Measurements from ENCODE around the gene WHRN.

The WHRN gene

GRCh38 chr9:114446672-114447450 is 58.4 kb downstream of the WHRN start:
- DNase-seq, result no peak

DNA sequence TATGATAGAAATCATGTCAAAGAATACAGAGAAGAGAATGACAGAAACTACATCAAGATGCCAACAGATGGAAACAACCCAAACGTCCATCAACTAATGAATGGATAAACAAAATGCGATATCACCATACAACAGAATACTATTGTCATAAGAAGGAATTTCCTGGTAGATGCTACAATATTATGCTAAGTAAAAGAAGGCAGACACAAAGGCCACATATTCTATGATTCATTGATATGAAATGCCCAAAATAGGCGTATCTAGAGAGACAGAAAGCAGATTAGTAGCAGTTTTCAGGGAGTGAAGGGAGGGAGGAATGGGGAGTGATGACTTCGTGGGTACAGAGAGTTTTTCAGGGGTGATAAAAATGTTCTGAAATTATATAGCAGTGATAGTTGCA is 59.2 kb downstream of the WHRN start:
- DNase-seq, result no peak

GRCh38 chr9:114445616-114446015 is 59.7 kb downstream of the WHRN start:
- no peak for DNase-seq

DNA sequence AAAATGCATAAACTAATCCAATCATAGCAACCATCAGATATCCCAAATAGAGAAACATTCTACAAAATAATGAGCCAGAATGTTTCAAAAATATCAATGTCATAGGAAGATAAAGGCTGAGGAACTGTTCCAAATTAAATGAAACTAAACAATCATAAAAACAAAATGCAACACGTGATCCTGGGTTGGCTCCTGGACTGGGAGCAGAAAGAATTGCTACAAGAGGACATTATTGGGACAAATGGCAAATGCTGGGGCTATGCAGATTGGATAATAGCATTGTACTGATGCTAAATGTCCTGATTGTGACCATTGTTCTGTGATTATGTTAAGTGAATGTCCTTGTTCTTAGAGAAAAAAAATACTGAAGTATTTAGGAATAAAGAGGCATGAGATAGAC is 63.3 kb downstream of the WHRN start:
- no peak for DNase-seq

GRCh38 chr9:114437401-114437893 is 67.8 kb downstream of the WHRN start:
- DNase-seq, result no peak

GRCh38 chr9:114434878-114435311 is 70.4 kb downstream of the WHRN start:
- no peak for DNase-seq

- no peak for DNase-seq
These were observed 71.5 kb downstream of the WHRN start for GRCh38 chr9:114433720-114434255.

GRCh38 chr9:114433086-114433485 is 72.2 kb downstream of the WHRN start:
- no peak for DNase-seq

DNA sequence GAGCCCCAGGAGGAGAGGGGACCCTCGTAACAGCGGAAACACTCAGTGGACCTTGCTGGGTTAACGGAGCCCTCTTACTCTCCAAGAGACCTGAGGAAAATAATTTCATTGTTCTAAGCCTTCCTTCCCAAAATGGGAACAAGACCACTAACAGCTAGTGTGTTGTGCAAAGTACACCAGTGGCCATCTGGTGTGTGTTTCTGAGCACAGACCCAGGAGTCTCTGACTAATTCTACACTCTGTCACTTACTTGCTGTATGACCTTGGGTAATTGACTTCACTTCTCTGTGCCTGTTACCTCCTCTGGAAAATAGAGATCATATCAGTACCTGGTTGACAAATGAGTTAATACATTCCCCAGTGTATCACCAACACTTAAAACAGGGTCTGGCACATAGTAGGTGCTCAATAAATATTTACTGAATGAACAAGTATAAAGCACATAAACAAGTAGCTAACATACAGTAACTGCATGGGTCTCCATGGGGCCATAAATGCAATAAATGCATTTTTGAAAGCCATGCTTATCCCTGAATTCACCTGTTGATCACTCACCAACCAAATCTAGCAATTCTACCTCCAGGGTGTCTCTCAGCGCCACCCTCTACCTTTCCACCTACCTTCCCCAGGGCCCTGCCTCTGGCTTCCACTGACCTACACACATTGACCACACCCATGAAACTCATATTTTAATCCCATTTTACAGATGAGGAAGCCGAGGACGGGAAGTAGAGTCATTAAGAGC is 72.8 kb downstream of the WHRN start:
- DNase-seq, result no peak

- no peak for DNase-seq
These were observed 73.5 kb downstream of the WHRN start for GRCh38 chr9:114431770-114432169.

DNA sequence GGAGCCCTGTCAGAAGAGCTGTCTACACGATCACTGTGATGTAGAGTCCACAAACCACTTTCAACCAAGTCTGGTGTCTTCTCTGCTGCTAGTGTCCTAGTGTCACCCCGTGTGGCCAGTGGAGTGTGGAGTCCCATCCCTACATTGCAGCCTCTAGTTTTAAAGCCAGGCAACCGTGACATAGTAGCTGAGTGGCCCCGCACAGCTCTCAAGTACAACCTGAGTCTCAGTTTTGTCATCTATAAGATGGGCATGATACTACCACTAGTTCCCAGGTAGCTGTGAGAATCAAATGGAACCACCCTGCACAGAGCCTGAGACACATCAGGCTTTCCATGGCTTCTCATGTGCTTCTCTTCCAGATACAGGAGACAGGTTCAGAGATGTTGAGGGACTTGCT is 74.3 kb downstream of the WHRN start:
- no peak for DNase-seq

DNA sequence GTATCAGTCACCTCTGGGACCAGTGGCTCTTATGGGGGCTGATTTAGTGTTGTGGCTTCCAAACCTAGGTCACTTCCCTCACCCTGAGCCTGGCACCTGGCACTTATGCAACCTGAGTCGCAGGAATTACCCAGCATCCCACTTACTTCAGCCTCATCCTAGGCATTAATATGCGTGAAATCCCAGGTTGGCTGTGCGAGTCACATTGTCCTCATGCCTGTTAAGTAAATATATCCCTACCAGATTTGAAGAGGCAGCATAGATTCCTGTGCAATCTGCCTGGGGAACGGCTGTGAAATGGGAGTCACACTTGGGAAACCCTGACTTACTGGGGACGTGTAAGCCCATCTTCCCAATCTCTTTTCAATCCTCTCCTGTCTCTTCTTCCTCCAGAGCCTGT is 74.8 kb downstream of the WHRN start:
- no peak for DNase-seq

GRCh38 chr9:114429488-114429887 is 75.8 kb downstream of the WHRN start:
- no peak for DNase-seq

DNA sequence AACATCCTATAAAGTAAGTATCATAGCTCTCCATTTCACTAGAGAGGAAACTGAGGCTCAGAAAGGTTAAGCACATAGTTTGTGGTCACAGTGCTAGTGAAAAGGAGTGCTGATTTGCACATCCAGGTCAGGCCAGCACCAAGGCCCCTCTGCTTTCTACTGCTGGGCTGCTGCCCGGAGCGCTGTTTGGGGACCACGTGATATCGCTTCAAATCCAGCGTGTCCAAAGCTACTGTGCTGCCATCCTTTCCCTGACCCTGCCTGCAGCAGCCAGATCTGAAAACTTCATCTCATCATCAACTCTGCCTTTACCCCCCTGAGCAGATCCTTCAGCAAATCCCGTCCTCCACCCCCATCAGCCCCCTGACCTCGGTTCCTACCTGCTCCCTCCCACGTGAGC is 76.8 kb downstream of the WHRN start:
- no peak for DNase-seq

GRCh38 chr9:114427644-114428043 is 77.6 kb downstream of the WHRN start:
- no peak for DNase-seq

GRCh38 chr9:114426046-114426948 is 79.0 kb downstream of the WHRN start:
- DNase-seq, result no peak

- DNase-seq, result no peak
These were observed 80.1 kb downstream of the WHRN start for GRCh38 chr9:114425126-114425525.

- no peak for DNase-seq
These were observed 81.1 kb downstream of the WHRN start for GRCh38 chr9:114424126-114424525.

DNA sequence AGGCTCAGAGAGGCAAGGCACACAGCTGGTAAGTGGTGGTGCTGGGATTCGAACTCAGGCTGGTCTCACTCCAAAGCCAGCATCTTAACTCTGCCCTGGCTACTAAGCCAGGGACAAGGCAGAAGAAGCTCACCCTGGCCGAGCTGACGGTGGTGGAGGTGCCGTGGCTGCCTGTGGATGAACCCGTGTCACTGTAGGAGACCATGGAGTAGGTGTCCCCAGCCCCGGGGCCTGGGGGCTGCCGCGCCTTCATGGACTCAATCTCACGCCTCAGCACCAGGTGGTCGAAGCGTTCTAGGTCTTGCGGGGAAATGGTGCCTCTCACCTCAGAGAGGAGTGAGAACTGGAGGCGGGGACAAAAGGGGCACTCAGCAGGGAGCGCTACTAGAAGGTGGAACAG is 82.1 kb downstream of the WHRN start:
- no peak for DNase-seq

- DNase-seq, result no peak
These were observed 84.1 kb downstream of the WHRN start for GRCh38 chr9:114421147-114421546.

DNA sequence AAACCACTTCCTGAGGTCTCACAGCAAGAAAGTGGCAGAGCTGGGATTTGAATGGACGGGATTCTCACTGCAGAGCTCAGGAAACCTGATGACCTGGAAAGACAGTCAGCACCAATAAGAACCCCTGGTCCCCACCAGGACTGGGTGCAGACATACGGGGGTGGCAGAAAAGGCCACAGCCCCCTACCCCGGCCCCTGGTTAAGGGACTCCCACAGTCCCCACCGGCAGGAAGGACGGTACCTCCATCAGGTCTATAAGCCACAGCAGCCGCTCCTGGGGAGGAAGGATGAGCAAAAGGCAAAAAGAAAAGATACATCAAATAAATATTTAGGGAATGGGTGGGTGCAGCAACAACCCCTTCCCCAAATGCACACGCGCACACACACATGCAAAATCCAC is 85.5 kb downstream of the WHRN start:
- DNase-seq, result no peak

GRCh38 chr9:114418053-114418452 is 87.2 kb downstream of the WHRN start:
- DNase-seq, result no peak

GRCh38 chr9:114417511-114417910 is 87.8 kb downstream of the WHRN start:
- no peak for DNase-seq

All from GF-D8 (cell line).